GM19193 (cell line): ENCODE results near the gene MICAL2.

ENCODE experiments used
- POLR2A ChIP-seq: IDR thresholded peaks from 4 replicates; pipeline ENCODE4 v1.6.1; 2011; ENCODE audit not compliant: insufficient read depth, insufficient read length; ENCODE audit errors: extremely low read depth

The MICAL2 gene

GRCh38 chr11:12272821-12273617 lies 162.6 kb downstream of the MICAL2 start:
- TF ChIP-seq POLR2A: no peak

- no peak for TF ChIP-seq POLR2A
Observed at GRCh38 chr11:12273618-12273995, 163.2 kb downstream of the MICAL2 start.

DNA sequence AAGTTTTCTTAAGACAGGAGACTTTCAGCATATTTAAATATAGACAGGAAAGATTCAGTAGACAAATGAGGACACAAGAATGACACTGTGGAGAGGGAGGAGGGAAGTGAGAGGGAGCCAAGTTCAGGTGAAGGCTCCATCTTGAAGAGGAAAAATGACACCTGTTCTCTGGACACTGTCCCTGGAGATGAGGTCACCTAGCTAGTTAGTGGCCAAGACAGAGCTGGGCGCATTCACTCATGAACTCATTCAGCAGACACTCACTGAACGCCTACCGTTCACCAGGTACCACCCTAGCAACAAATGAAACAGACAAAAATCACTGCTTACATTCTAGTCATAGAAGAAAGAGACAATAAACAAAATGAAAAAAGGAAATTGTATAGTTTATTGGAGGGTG lies 163.7 kb downstream of the MICAL2 start:
- TF ChIP-seq POLR2A: no peak

DNA sequence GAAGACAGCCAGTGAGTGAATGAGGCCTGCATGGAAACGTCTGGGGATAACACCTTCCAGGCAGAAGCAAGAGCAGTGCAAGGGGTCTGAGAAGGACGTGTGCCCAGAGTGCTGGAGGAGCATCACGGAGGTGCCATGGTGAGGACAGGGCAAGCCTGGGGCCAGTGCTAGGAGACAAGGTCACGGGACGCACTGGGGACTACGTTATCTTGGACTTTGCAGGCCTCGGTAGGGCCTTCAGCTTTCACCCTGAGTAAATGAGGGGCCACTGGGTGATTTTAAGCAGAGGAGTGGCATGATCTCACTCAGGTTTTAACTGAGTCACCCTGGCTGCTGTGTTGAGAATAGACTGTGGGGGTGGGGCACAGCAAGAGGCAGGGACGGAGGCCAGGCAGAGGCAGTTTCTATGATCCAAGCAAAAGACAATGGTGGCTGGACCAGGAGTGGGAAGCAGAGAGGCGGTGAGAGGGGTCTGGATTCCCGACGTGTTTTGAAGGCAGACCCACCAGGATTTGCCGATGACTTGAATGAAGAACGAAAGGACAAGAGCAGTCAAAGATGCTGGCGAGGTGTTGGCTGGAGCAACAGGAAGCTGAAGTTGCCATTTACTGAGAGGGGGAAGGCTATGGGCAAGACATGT lies 164.3 kb downstream of the MICAL2 start:
- no peak for TF ChIP-seq POLR2A

DNA sequence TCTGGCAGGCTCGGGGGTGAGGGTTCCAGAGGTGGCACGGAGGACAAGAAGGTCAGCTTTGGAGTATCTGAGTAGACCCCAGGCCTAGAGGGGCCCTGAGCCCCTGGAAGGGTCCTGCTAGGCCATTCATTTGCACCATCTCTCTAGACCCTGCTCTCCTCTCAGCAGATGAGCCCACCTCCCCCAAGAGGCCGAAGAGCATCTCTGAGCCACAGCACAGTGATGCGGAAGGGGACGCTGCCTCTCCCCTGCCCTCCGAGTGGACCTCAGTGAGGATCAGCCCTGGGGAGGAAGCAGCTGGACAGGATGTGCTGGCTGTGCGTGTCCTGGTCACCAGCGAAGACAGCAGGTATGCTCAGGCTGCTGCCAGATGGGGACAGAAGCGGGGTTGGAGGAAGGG lies 165.4 kb downstream of the MICAL2 start:
- TF ChIP-seq POLR2A: no peak

GRCh38 chr11:12276356-12276755 lies 166.0 kb downstream of the MICAL2 start:
- no peak for TF ChIP-seq POLR2A

DNA sequence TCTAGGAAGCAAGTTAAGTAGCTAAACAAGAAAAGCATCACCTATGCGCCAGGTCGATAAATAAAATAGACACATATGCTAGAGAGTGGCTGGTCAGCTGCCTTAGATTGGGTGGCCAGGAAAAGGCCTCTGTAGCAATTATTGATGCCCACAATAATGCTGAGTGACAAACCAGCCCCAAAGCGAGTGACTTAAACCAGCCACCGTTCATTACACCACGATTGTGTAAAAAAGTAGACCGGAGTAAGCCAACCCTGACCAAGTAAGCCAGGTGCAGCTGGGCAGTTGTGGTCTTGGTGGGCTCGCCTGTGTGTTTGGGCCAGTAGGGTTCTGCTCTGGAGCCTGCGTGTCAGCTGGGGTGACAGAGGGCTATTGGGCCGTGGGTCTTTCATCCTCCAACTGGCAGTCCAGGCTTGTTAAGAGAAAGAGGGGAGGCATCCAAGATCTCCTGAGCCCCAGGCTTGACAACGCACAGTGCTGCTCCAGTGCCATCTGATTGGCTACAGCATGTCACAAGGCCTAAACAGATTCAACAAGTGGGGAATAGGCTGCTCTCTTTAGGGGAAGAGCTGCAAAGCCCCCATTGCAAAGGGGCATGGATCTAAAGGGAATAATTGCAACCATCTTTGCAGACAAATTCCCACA lies 166.6 kb downstream of the MICAL2 start:
- TF ChIP-seq POLR2A: no peak

DNA sequence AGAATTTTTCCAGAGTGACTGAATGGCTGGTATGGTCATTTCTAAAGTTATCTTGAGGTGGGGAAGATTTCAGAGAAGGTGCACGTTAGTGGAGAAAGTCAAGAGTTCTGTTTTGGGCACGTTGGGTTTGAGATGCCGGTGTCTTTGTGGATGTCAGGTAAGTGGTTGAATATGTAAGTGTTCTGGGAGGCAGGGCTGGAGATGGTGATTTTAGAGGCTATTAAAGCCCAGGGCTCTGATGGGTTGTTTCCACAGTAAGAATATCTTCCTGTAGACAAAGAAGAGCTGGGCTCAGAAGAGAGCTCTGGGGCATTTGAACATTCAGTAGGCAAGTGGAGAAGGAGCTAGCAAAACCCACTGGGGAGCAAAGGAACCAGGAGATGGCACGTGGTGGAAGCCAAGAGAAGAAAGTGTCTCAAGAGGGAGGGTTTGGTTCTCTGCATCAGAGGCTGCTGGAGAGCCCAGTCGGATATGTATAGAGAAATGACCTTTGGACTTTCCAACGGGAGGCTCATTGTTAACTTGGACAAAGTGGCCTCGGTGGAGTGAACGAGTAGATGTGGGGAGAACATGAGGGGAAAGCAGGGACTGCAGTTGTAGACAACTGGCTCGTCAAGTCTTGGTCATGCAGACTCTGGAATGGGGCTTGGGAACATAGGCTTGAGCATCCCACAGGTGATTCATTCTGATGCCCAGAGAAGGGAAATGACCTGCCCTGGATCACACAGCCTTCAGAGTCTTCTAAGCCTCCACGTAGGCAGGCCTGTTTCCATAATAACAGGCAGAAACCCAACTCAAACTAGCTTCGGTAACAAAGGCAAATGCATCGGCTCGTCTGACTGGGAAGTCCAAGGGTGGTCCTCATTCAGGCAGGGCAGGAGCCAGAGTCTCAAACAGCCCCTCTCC lies 168.6 kb downstream of the MICAL2 start:
- no peak for TF ChIP-seq POLR2A

DNA sequence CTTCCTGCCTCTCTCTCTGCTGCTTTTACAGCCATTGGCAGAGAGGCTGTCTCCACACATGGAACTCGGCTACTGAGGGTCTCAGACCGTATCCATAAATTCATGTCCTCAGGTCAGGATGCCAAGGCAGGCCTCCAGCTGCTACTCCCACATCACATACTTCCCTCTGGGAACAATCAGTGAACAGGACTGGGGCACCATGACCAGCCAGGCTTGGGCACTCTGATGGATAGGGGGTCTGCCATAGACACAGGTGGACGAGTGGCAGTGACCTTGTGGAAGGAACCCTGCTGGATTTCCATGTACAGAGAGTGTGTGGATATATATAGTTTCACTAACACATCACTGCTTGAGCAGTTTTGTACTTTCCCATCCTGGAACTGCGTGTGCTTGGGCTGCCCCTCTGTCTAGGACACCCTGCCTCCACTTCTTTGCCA lies 169.3 kb downstream of the MICAL2 start:
- no peak for TF ChIP-seq POLR2A

DNA sequence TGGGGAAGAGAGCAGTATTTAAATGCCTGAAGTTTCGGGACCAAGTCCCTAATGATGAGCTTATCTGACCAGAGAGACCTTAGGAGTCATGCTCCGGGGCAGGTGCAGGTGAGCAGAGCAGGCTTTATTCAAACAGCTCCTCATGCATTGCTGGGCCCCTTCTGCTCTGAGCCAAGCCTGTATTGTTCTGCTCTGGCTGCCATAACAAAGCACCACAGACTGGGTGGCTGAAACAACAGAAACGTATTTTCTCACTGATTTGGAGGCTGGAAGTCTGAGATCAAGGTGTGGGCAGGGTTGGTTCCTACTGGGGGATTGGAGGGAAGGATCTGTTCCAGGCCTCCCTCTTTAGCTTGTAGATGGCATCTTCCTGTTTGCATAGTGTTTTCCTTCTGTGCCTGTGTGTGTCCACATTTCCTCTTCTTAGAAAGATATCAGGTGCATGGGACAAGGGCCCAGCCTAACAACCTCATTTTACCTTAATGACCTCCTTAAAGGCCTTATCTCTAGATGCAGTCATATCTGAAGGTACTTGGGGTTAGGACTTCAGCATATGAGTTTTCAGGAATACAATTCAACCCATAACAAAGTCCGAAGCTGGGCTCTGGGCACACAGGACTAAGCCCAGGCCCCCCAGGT lies 169.9 kb downstream of the MICAL2 start:
- no peak for TF ChIP-seq POLR2A

GRCh38 chr11:12280838-12281565 lies 170.6 kb downstream of the MICAL2 start:
- TF ChIP-seq POLR2A: no peak

GRCh38 chr11:12281571-12282478 lies 171.4 kb downstream of the MICAL2 start:
- TF ChIP-seq POLR2A: no peak

DNA sequence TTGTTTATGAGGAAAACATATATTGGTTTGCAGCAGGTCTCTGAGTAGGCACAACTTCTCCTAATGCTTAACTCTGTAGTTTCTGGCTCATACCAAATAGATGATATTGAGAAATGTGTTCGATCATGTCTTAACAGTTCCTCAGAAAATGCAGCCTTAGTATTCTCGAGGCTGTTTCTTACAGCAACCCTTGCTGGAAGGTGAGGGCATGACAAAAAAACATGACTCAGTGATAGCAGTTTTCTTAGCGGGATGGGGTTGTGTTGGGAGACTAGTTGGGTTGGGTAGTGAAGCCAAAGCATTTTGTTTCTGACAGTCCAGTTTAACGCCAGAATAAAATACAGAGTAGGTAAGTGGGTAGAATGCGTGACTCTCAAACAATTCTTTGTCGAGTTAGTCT lies 172.3 kb downstream of the MICAL2 start:
- TF ChIP-seq POLR2A: no peak

GRCh38 chr11:12284316-12285050 lies 174.1 kb downstream of the MICAL2 start:
- TF ChIP-seq POLR2A: no peak
